GM18502 (cell line): ENCODE data around the gene CD27.
"Not testable (repeated sequence)": the region's sequence is repeated elsewhere in the genome, so short reads cannot be mapped to it uniquely, and the experiment has no call there.

Experiments
- ATAC-seq: cut with Tn5 transposase; IDR thresholded peaks from one replicate; pipeline ENCODE4 v1.9.1; 2021; ENCODE audit warnings: mild to moderate bottlenecking; ENCODE audit not compliant: unreplicated experiment, poor library complexity

CD27 gene

DNA sequence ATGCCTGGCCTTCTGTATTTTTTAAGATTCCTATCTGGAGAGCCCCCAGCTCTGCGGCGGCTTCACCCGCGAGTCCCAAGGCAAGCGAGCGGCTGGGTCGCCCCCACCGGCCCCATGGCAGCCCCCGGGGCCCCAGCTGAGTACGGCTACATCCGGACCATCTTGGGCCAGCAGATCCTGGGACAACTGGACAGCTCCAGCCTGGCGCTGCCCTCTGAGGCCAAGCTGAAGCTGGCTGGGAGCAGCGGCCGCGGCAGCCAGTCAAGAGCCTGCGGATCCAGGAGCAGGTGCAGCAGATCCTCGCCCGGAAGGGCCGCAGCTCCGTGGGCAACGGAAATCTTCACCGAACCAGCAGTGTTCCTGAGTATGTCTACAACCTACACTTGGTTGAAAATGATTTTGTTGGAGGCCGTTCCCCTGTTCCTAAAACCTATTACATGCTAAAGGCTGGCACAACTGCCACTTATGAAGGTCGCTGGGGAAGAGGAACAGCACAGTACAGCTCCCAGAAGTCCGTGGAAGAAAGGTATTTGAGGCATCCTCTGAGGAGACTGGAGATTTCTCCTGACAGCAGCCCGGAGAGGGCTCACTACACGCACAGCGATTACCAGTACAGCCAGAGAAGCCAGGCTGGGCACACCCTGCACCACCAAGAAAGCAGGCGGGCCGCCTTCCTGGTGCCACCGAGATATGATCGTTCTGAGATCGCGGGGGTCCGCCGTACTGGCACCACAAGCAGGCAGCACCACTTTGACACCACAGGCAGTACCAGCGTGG, 33.0 kb downstream of the CD27 start:
- ATAC-seq = not testable (repeated sequence)

GRCh38 chr12:6478416-6478815, 33.7 kb downstream of the CD27 start:
- ATAC-seq = no peak

DNA sequence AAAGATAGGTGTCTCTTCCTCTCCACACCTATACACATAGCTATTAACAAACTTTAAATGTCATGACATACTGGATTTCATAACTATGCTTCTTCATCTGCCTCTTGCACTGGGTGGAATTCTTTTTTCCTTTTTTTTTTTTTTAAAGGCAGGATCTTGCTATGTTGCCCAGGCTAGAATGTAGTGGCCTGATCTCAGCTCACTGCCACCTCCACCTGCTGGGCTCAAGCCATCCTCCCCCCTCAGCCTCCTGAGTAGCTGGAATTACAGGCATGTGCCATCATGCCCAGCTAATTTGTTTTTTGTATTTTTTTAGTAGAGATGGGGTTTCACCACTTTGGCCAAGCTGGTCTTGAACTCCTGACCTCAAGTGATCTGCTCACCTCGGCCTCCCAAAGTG, 43.5 kb downstream of the CD27 start:
- no peak for ATAC-seq

GRCh38 chr12:6489449-6489848, 44.7 kb downstream of the CD27 start:
- ATAC-seq = no peak

- ATAC-seq = not testable (repeated sequence)
Observed at GRCh38 chr12:6490673-6491072, 45.9 kb downstream of the CD27 start.

- ATAC-seq = peak; percentile 60
Observed at GRCh38 chr12:6492838-6493496, 48.2 kb downstream of the CD27 start, which contains the start of gene MRPL51. TSS of gene MRPL51 (minus strand) at chr12:6493262. CDS start at chr12:6493136, 126 bp downstream.

GRCh38 chr12:6493497-6494257, 48.9 kb downstream of the CD27 start, which contains the start of gene NCAPD2:
TSS of gene NCAPD2 (plus strand) at chr12:6494102. CDS start at chr12:6495099, 997 bp downstream.
- peak; percentile 85 for ATAC-seq

GRCh38 chr12:6494258-6494743, 49.5 kb downstream of the CD27 start:
- ATAC-seq = no peak

- no peak for ATAC-seq
Observed at GRCh38 chr12:6494968-6495367, 50.2 kb downstream of the CD27 start.

DNA sequence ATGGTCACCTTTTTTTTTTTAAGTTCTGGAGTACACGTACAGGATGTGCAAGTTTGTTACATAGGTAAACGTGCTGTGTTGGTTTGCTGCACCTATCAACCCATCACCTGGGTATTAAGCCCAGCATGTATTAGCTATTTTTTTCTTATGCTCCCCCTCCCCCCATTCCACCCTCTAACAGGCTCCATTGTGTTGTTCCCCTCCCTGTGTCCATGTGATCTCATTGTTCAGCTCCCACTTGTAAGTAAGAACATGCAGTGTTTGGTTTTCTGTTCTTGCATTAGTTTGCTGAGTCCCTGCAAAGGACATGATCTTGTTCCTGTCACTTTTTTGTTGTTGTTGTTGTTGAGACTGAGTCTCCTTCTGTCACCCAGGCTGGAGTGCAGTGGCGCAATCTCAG, 52.5 kb downstream of the CD27 start:
- ATAC-seq = not testable (repeated sequence)

- ATAC-seq = no peak
Observed at GRCh38 chr12:6500466-6500865, 55.7 kb downstream of the CD27 start.
